Sigmoid colon (tissue), 4 donors: Measurements from ENCODE around the gene CDC42BPG.

Experiments
- CTCF ChIP-seq, 4 experiments: fragments of 450-650 bp in 3 of 4; fragments of 200-600 bp in 1 of 4; IDR thresholded peaks; one replicate each; pipeline ENCODE4 v1.5.1; 2016 to 2019; ENCODE audit warnings: antibody characterized with exemption in 4 of 4, mild to moderate bottlenecking in 3 of 4, moderate library complexity in 2 of 4
- POLR2A ChIP-seq, 2 donors: fragments of 450-650 bp; IDR thresholded peaks; one replicate each; pipeline ENCODE4 v1.6.1; 2016; ENCODE audit warnings: antibody characterized with exemption in 2 of 2, mild to moderate bottlenecking in 2 of 2, moderate library complexity in 2 of 2
- POLR2AphosphoS5 ChIP-seq, 4 donors: sonication (generic); formaldehyde crosslinking; IDR thresholded peaks; one replicate each; pipeline ENCODE4 v1.6.1; 2017; ENCODE audit warnings: antibody characterized with exemption in 4 of 4

GRCh38 chr11:64854534-64855502, 10.4 kb upstream of the CDC42BPG start:
- TF ChIP-seq POLR2A (IDR thresholded peaks at IDR 0.05) (no peak), CTCF (IDR thresholded peaks at IDR 0.05) (no peak), POLR2AphosphoS5 (IDR thresholded peaks at IDR 0.05) (peak; percentile 70 to 88 (median 82))
